HCT116 (cell line): ENCODE data around the gene TMEM141.

ENCODE experiments used
- EGR1 ChIP-seq: IDR thresholded peaks from 2 replicates; pipeline ENCODE4 v1.6.1; 2012; ENCODE audit warnings: low read depth
- ELF1 ChIP-seq: IDR thresholded peaks from 2 replicates; pipeline ENCODE4 v1.6.1; 2012; ENCODE audit warnings: low read depth, borderline replicate concordance
- EZH2 ChIP-seq: fragments of 200-600 bp; sonication (generic); IDR thresholded peaks from 2 replicates; pipeline ENCODE4 v1.6.1; 2017; ENCODE audit warnings: antibody characterized with exemption, mixed run types
- JUND ChIP-seq: IDR thresholded peaks from 2 replicates; pipeline ENCODE4 v1.6.1; 2012
- POLR2A ChIP-seq: IDR thresholded peaks from 2 replicates; pipeline ENCODE4 v1.7.0; 2011; ENCODE audit warnings: borderline replicate concordance; ENCODE audit not compliant: insufficient read depth, insufficient read length; ENCODE audit errors: extremely low read depth
- POLR2AphosphoS5 ChIP-seq: IDR thresholded peaks from 2 replicates; pipeline ENCODE4 v1.6.1; 2011; ENCODE audit warnings: mild to moderate bottlenecking, low read depth, low read length, moderate library complexity
- SIN3A ChIP-seq: IDR thresholded peaks from 2 replicates; pipeline ENCODE4 v1.6.1; 2012; ENCODE audit warnings: low read depth
- TF ChIP-seq, protein P1 (sequence below), 3 experiments: fragments of 200-600 bp in 1 of 3; sonication (generic) in 1 of 3; IDR thresholded peaks in 2 of 3; conservative IDR thresholded peaks in 1 of 3; 2 replicates each; pipeline ENCODE4 v1.5.1; 2012 to 2017; ENCODE audit warnings: low read depth in 2 of 3, low read length in 2 of 3, antibody characterized with exemption in 1 of 3, borderline replicate concordance in 1 of 3, control low read depth in 1 of 3, mild to moderate bottlenecking in 1 of 3, mixed read lengths in 1 of 3, mixed run types in 1 of 3, moderate library complexity in 1 of 3; ENCODE audit not compliant: insufficient read depth in 1 of 3

- TF ChIP-seq JUND (no peak), POLR2AphosphoS5 (no peak), SIN3A (no peak), POLR2A (no peak), EGR1 (no peak), EZH2 (no peak), ELF1 (no peak)
- TF ChIP-seq, protein P1, sequence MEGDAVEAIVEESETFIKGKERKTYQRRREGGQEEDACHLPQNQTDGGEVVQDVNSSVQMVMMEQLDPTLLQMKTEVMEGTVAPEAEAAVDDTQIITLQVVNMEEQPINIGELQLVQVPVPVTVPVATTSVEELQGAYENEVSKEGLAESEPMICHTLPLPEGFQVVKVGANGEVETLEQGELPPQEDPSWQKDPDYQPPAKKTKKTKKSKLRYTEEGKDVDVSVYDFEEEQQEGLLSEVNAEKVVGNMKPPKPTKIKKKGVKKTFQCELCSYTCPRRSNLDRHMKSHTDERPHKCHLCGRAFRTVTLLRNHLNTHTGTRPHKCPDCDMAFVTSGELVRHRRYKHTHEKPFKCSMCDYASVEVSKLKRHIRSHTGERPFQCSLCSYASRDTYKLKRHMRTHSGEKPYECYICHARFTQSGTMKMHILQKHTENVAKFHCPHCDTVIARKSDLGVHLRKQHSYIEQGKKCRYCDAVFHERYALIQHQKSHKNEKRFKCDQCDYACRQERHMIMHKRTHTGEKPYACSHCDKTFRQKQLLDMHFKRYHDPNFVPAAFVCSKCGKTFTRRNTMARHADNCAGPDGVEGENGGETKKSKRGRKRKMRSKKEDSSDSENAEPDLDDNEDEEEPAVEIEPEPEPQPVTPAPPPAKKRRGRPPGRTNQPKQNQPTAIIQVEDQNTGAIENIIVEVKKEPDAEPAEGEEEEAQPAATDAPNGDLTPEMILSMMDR (IDR thresholded peaks at IDR 0.05 in 2 of 3, conservative IDR thresholded peaks at IDR 0.05 in 1 of 3; ENCODE audit: borderline replicate concordance in 1 of 3, insufficient read depth in 1 of 3, low read depth in 2 of 3, low read length in 2 of 3), result no peak
Observed at GRCh38 chr9:136765041-136765440, 26.1 kb upstream of the TMEM141 start.
